Measurements from ENCODE around the gene ADGRF1. TPM values are rescaled to one million over a fixed set of nuclear protein-coding genes. Genes with fewer than 3 reads are reported as not detected.

The ADGRF1 gene
- total RNA-seq, 4 donors from 2014 or later: not detected

DNA sequence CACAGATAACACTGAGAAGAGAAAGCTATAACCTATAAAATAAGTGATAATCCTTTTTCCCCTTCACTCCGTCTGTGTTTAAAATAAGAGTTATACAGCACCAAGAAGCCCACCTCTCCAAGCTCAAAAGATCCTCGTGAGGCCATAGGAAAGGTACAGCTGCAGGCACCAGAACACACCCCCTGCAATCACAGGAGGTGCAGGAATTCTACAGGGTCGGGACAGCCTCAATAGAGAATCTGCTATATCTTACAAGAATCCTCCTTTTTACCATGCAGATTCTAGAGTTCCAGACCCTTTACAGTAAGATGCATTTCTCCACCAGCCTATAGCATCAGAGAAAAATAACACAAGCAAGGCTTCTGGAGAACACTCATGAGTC lies 5.0 kb upstream of the ADGRF1 start:
- ATAC-seq: no peak
- peak overlapping the region in 1 of 4 donors; percentile 43 for H3K27ac ChIP-seq
- in situ Hi-C loops (cut with MboI; ENCODE audit: low sequenced_read_pairs in 4 of 4): loop anchor here in 3 of 4 donors (10.0 kb wide), 1 partner anchor 202 kb away; no protein-coding TSS in a partner anchor

DNA sequence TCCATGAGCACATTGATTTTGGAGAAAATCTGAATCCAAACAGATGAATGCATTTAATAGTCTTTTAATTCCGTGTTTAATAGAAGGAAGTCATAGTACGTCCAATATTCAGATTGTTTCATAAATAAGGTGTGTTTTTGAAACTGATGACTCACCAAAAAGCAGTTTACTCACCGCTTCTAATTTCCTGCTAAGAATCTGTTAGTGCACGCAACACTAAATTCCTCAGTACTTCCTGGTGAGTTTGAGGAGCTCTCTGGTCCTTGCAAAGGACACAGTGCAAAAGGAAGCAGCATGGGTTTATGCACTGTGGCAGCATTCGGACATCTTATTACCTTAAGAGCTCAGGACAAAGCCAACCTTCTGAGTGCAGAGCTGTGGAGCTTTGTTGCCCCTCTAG lies 2.3 kb upstream of the ADGRF1 start:
- no peak for ATAC-seq

More for the DNA sequence above, 5.0 kb upstream of the ADGRF1 start:
- no peaks in the 10 kb centered on the region for H3K27me3 ChIP-seq
- intact Hi-C loops (cut with DNase I; ENCODE audit: low total_unique reads): loop anchor here (1.0 kb wide), 1 partner anchor 198 kb away; no protein-coding TSS in a partner anchor
- no peak for DNase-seq
- no peaks in the 10 kb centered on the region for H3K36me3 ChIP-seq
- no peaks in the 10 kb centered on the region for H3K4me1 ChIP-seq
- TF ChIP-seq, protein P1, sequence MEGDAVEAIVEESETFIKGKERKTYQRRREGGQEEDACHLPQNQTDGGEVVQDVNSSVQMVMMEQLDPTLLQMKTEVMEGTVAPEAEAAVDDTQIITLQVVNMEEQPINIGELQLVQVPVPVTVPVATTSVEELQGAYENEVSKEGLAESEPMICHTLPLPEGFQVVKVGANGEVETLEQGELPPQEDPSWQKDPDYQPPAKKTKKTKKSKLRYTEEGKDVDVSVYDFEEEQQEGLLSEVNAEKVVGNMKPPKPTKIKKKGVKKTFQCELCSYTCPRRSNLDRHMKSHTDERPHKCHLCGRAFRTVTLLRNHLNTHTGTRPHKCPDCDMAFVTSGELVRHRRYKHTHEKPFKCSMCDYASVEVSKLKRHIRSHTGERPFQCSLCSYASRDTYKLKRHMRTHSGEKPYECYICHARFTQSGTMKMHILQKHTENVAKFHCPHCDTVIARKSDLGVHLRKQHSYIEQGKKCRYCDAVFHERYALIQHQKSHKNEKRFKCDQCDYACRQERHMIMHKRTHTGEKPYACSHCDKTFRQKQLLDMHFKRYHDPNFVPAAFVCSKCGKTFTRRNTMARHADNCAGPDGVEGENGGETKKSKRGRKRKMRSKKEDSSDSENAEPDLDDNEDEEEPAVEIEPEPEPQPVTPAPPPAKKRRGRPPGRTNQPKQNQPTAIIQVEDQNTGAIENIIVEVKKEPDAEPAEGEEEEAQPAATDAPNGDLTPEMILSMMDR (IDR thresholded peaks at IDR 0.05 in 4 of 5, conservative IDR thresholded peaks at IDR 0.05 in 1 of 5): no peak
- H3K9me3 ChIP-seq: no peaks in the 10 kb centered on the region
- no peak overlapping the region for H3K4me3 ChIP-seq

DNA sequence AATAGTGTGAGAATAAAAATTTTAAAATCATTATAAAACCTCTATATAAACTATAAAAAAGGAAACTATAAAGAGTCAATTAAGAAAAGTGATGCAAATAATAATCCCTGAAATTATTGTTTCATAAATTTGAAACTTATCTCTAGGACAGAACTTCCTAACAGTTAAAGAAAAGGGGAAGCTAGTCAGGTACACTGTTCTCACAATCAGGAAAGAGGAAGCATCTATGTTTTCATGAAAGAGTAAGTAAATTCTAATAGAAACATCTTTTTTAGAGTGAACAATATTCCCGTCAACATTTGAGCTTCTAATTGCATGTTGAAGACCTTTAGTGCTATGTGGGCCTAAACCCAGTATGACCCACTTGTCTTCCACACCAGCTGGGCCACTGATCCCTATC lies 1.2 kb upstream of the ADGRF1 start:
- no peak for ATAC-seq
- DNase-seq: no peak
- in situ Hi-C loops (cut with MboI; ENCODE audit: low sequenced_read_pairs in 4 of 4) (loop anchor here in 3 of 4 donors (10.0 kb wide), 1 partner anchor 198 kb away; no protein-coding TSS in a partner anchor), intact Hi-C loops (cut with DNase I; ENCODE audit: low total_unique reads) (no loop called here)
- TF ChIP-seq POLR2A (IDR thresholded peaks at IDR 0.05): no peak
- TF ChIP-seq, protein P1 (IDR thresholded peaks at IDR 0.05 in 4 of 5, conservative IDR thresholded peaks at IDR 0.05 in 1 of 5): no peak
- H3K27me3 ChIP-seq: no peaks in the 10 kb centered on the region
- H3K4me3 ChIP-seq: no peak overlapping the region
- no peaks in the 10 kb centered on the region for H3K36me3 ChIP-seq
- H3K9me3 ChIP-seq: no peaks in the 10 kb centered on the region
- H3K27ac ChIP-seq: no peak overlapping the region
- no peaks in the 10 kb centered on the region for H3K4me1 ChIP-seq

More for the DNA sequence above, 2.3 kb upstream of the ADGRF1 start:
- intact Hi-C loops (cut with DNase I; ENCODE audit: low total_unique reads) (no loop called here), in situ Hi-C loops (cut with MboI; ENCODE audit: low sequenced_read_pairs in 4 of 4) (loop anchor here in 3 of 4 donors (10.0 kb wide), 1 partner anchor 200 kb away; no protein-coding TSS in a partner anchor)
- Histone ChIP-seq H3K27me3 (no peaks in the 10 kb centered on the region), H3K4me3 (no peak overlapping the region), H3K9me3 (no peaks in the 10 kb centered on the region), H3K4me1 (no peaks in the 10 kb centered on the region), H3K36me3 (no peaks in the 10 kb centered on the region), H3K27ac (no peak overlapping the region)
- no peak for DNase-seq
- TF ChIP-seq, protein P1 (IDR thresholded peaks at IDR 0.05 in 4 of 5, conservative IDR thresholded peaks at IDR 0.05 in 1 of 5): no peak
- no peak for TF ChIP-seq POLR2A (IDR thresholded peaks at IDR 0.05)

DNA sequence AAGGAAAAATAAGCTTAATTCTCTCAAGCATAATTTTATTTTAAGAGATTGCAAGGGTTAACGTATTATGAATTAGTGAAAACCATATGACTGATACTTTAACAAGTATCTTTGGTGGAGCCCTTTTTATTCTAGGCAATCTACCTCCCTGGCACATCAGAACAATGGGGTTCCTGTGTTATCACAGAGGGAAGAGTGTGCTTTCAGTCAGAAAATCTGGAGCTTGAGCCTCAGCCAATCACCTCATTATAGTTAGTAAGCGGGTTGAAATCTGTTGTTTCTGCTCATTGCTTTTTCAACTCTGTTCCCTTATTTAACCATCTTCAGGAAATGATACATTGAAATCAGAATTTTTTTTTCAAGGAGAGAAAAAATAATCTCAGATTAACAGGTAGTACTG lies 391 bp downstream of the ADGRF1 start:
- TF ChIP-seq, protein P1 (IDR thresholded peaks at IDR 0.05 in 4 of 5, conservative IDR thresholded peaks at IDR 0.05 in 1 of 5): no peak
- no peak for TF ChIP-seq POLR2A (IDR thresholded peaks at IDR 0.05)
- in situ Hi-C loops (cut with MboI; ENCODE audit: low sequenced_read_pairs in 4 of 4): loop anchor here in 3 of 4 donors (10.0 kb wide), 1 partner anchor 197 kb away; no protein-coding TSS in a partner anchor
- H3K4me1 ChIP-seq: no peaks in the 10 kb centered on the region
- H3K27ac ChIP-seq: no peak overlapping the region
- no peaks in the 10 kb centered on the region for H3K36me3 ChIP-seq
- H3K4me3 ChIP-seq: no peak overlapping the region
- H3K9me3 ChIP-seq: no peaks in the 10 kb centered on the region
- no peak for ATAC-seq
- DNase-seq: no peak
- no peaks in the 10 kb centered on the region for H3K27me3 ChIP-seq
- intact Hi-C loops (cut with DNase I; ENCODE audit: low total_unique reads): no loop called here

DNA sequence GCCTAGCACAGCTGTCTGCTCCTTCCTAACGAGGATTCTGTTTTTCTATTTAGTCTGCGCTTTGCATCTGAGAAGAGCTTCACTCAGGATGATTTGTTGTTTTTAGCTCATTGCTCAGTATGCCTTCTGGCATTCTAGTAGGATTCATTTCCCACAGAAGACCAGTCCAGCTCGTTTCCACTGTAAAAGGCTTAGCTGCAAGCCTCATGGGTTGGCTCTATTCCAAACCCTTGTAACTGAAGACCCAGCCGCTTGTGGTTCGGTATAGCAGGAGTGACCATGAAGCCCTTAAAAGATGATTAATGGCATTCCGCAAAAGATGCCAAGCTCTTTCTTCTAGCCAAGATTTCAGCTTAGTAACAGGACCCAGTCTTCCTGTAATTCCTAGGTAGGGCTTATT lies 7.2 kb downstream of the ADGRF1 start:
- TF ChIP-seq POLR2A (IDR thresholded peaks at IDR 0.05): no peak
- TF ChIP-seq, protein P1 (IDR thresholded peaks at IDR 0.05 in 4 of 5, conservative IDR thresholded peaks at IDR 0.05 in 1 of 5): no peak
- H3K27ac ChIP-seq: peak overlapping the region in 1 of 4 donors; percentile 3

More for the DNA sequence above, 7.2 kb downstream of the ADGRF1 start:
- ATAC-seq (peak; percentile 89 to 92), DNase-seq (peak; percentile 33 to 42)
- H3K27me3 ChIP-seq: no peaks in the 10 kb centered on the region
- H3K4me3 ChIP-seq: no peak overlapping the region
- peaks cover 26 to 27% of the 10 kb centered on the region in 2 donors for H3K4me1 ChIP-seq
- no peaks in the 10 kb centered on the region for H3K36me3 ChIP-seq
- H3K9me3 ChIP-seq: no peaks in the 10 kb centered on the region
- intact Hi-C loops (cut with DNase I; ENCODE audit: low total_unique reads) (no loop called here), in situ Hi-C loops (cut with MboI; ENCODE audit: low sequenced_read_pairs in 4 of 4) (no loop called here)
